ENCODE data around the gene ISLR. TPM values are rescaled to one million over a fixed set of nuclear protein-coding genes. Genes with fewer than 3 reads are reported as not detected.

ISLR gene
- total and polyA plus RNA-seq, 10 donors, result 13.4 to 69.4 (median 24.0) TPM

GRCh38 chr15:74213858-74214284 is 40.4 kb downstream of the ISLR start:
- Histone ChIP-seq H3K9me3 (no peaks in the 10 kb centered on the region), H3K27ac (no peak overlapping the region), H3K4me1 (peaks cover 0 to 14% (median under 1%) of the 10 kb centered on the region in 6 donors), H3K27me3 (replicated peaks in 1 of 7) (peaks cover 0 to 26% (median 0%) of the 10 kb centered on the region in 7 donors), H3K4me3 (no peak overlapping the region), H3K36me3 (no peaks in the 10 kb centered on the region)
- intact Hi-C loops (cut with DNase I; ENCODE audit: low total_unique reads), result no loop called here
- no peak for DNase-seq
- TF ChIP-seq CTCF (IDR thresholded peaks at IDR 0.05 in 8 of 11, conservative IDR thresholded peaks at IDR 0.05 in 3 of 11), result no peak
- no peak for TF ChIP-seq POLR2AphosphoS5 (IDR thresholded peaks at IDR 0.05)
- TF ChIP-seq POLR2A (IDR thresholded peaks at IDR 0.05), result no peak
- 54 to 70% (median 62%) methylated on average over 7 of the region's 7 CpGs for WGBS, 5 donors

- Histone ChIP-seq H3K4me3 (no peak overlapping the region), H3K4me1 (peaks cover 0 to 8% (median 0%) of the 10 kb centered on the region in 6 donors), H3K27me3 (replicated peaks in 1 of 7) (peaks cover 0 to 25% (median 0%) of the 10 kb centered on the region in 7 donors), H3K27ac (no peak overlapping the region), H3K36me3 (no peaks in the 10 kb centered on the region), H3K9me3 (no peaks in the 10 kb centered on the region)
- no peak for DNase-seq
- intact Hi-C loops (cut with DNase I; ENCODE audit: low total_unique reads), result no loop called here
- no peak for TF ChIP-seq POLR2A (IDR thresholded peaks at IDR 0.05)
- no peak for TF ChIP-seq CTCF (IDR thresholded peaks at IDR 0.05 in 8 of 11, conservative IDR thresholded peaks at IDR 0.05 in 3 of 11)
- no peak for TF ChIP-seq POLR2AphosphoS5 (IDR thresholded peaks at IDR 0.05)
- 72 to 87% (median 77%) methylated on average over 6 of the region's 6 CpGs for WGBS, 5 donors
Measured at GRCh38 chr15:74214324-74215021, 41.0 kb downstream of the ISLR start.

GRCh38 chr15:74215958-74216357 is 42.4 kb downstream of the ISLR start:
- H3K27me3 ChIP-seq (replicated peaks in 1 of 7), result peaks cover 0 to 32% (median 0%) of the 10 kb centered on the region in 7 donors
- intact Hi-C loops (cut with DNase I; ENCODE audit: low total_unique reads), result no loop called here
- H3K36me3 ChIP-seq, result no peaks in the 10 kb centered on the region
- no peak overlapping the region for H3K4me3 ChIP-seq
- no peak for TF ChIP-seq POLR2AphosphoS5 (IDR thresholded peaks at IDR 0.05)
- no peak for TF ChIP-seq POLR2A (IDR thresholded peaks at IDR 0.05)
- no peak for TF ChIP-seq CTCF (IDR thresholded peaks at IDR 0.05 in 8 of 11, conservative IDR thresholded peaks at IDR 0.05 in 3 of 11)
- no peaks in the 10 kb centered on the region for H3K4me1 ChIP-seq
- H3K27ac ChIP-seq, result no peak overlapping the region
- no peaks in the 10 kb centered on the region for H3K9me3 ChIP-seq
- 81 to 94% (median 93%) methylated on average over 8 of the region's 8 CpGs for WGBS, 5 donors
- no peak for DNase-seq

GRCh38 chr15:74216949-74217348 is 43.4 kb downstream of the ISLR start:
- no peak for DNase-seq
- 80 to 94% (median 90%) methylated on average over 2 to 3 of the region's 3 CpGs for WGBS, 5 donors
- Histone ChIP-seq H3K27me3 (replicated peaks in 1 of 7) (peaks cover 0 to 40% (median 0%) of the 10 kb centered on the region in 7 donors), H3K9me3 (no peaks in the 10 kb centered on the region), H3K27ac (no peak overlapping the region), H3K4me3 (no peak overlapping the region), H3K36me3 (no peaks in the 10 kb centered on the region), H3K4me1 (peaks cover 0 to 6% (median 0%) of the 10 kb centered on the region in 6 donors)
- intact Hi-C loops (cut with DNase I; ENCODE audit: low total_unique reads), result no loop called here
- no peak for TF ChIP-seq CTCF (IDR thresholded peaks at IDR 0.05 in 8 of 11, conservative IDR thresholded peaks at IDR 0.05 in 3 of 11)
- TF ChIP-seq POLR2A (IDR thresholded peaks at IDR 0.05), result no peak
